HCT116 (cell line): ENCODE results near the gene BAZ1B. TPM values are rescaled to one million over a fixed set of nuclear protein-coding genes. Genes with fewer than 3 reads are reported as not detected.
"Not testable (repeated sequence)": the region's sequence is repeated elsewhere in the genome, so short reads cannot be mapped to it uniquely, and the experiment has no call there.

ENCODE experiments used
- ATAC-seq: fragments of 200-7000 bp; cut with Tn5 transposase; 2 replicates; pipeline ENCODE4 v1.9.1; 2020; ENCODE audit warnings: mild to moderate bottlenecking, moderate library complexity
- BruUV-seq: library from RNA; stranded (reverse); fragments of 400-500 nt; replicated peaks from 2 replicates; lab custom pipeline; 2021; lab: Mats Ljungman, UMichigan
- CTCF ChIA-PET: fragments of 300-600 bp; sonication (Branson Sonifier 250); formaldehyde crosslinking; loops from one replicate; lab custom pipeline; 2021; ENCODE audit warnings: antibody characterized with exemption; lab: Charles Lee
- POLR2A ChIA-PET: fragments of 300-600, 350-600 bp; sonication (Branson Sonifier 250); formaldehyde crosslinking; loops from one replicate; lab custom pipeline; 2021; ENCODE audit warnings: antibody characterized with exemption; lab: Charles Lee
- RAD21 ChIA-PET, 2 experiments: fragments of 300-600 bp; sonication (Branson Sonifier 250); formaldehyde crosslinking; loops; one replicate each; lab custom pipeline; 2023; ENCODE audit warnings: low total read pairs in 2 of 2; ENCODE audit not compliant: uncharacterized antibody in 2 of 2, unreplicated experiment in 2 of 2, low non-redundant PET in 1 of 2; lab: Charles Lee
- DNase-seq: peaks from one replicate; pipeline ENCODE4 v3.0.0-alpha.2; 2010; ENCODE audit warnings: low read depth, low spot score
- H2AFZ ChIP-seq: fragments of 200-600 bp; shearing (Covaris generic), sonication (generic); 2 replicates; pipeline ENCODE4 v1.6.1; 2017; ENCODE audit warnings: low read depth, mixed run types, mixed read lengths, antibody characterized with exemption, low read length; ENCODE audit not compliant: poor library complexity, severe bottlenecking
- H3K27ac ChIP-seq: 2 replicates; pipeline ENCODE4 v1.5.1; 2012; ENCODE audit warnings: low read depth, low read length
- H3K27me3 ChIP-seq: fragments of 200-600 bp; sonication (generic); 2 replicates; pipeline ENCODE4 v1.6.1; 2016; ENCODE audit warnings: mixed run types, low read length, mixed read lengths; ENCODE audit not compliant: insufficient read depth
- H3K36me3 ChIP-seq, 2 experiments: fragments of 200-500 bp in 1 of 2; fragments of 200-600 bp in 1 of 2; sonication (Bioruptor generic) in 1 of 2; sonication (generic) in 1 of 2; 2 replicates each; pipeline versions ENCODE4 v1.5.1 to v1.6.1; 2014 to 2016; ENCODE audit warnings: low read length in 2 of 2, inconsistent platforms in 1 of 2, mixed read lengths in 1 of 2, mixed run types in 1 of 2; ENCODE audit not compliant: insufficient read depth in 2 of 2, control insufficient read depth in 1 of 2
- H3K4me1 ChIP-seq, 2 experiments: fragments of 200-600 bp in 1 of 2; sonication (generic) in 1 of 2; 2 replicates each; pipeline versions ENCODE4 v1.5.1 to v1.6.1; 2012 to 2017; ENCODE audit warnings: low read length in 2 of 2, inconsistent platforms in 1 of 2, mild to moderate bottlenecking in 1 of 2, mixed read lengths in 1 of 2, mixed run types in 1 of 2, moderate library complexity in 1 of 2; ENCODE audit not compliant: insufficient read depth in 2 of 2, control insufficient read depth in 1 of 2
- H3K4me2 ChIP-seq: fragments of 200-600 bp; sonication (generic); 2 replicates; pipeline ENCODE4 v1.6.1; 2017; ENCODE audit warnings: mixed run types, low read length, mixed read lengths
- H3K4me3 ChIP-seq, 2 experiments: fragments of 200-600 bp in 1 of 2; sonication (generic) in 1 of 2; replicated peaks in 1 of 2; 2 replicates each; pipeline ENCODE4 v1.5.1; 2011 to 2016; ENCODE audit warnings: low read length in 2 of 2, control low read depth in 1 of 2, low read depth in 1 of 2, mild to moderate bottlenecking in 1 of 2, mixed read lengths in 1 of 2, mixed run types in 1 of 2
- H3K79me2 ChIP-seq: fragments of 200-600 bp; sonication (generic); 2 replicates; pipeline ENCODE4 v1.6.1; 2017; ENCODE audit warnings: mild to moderate bottlenecking, mixed run types, low read length, moderate library complexity, mixed read lengths; ENCODE audit not compliant: insufficient read depth
- H3K9ac ChIP-seq: fragments of 200-600 bp; sonication (generic); 2 replicates; pipeline ENCODE4 v1.6.1; 2016; ENCODE audit warnings: low read length, mixed read lengths
- H3K9me2 ChIP-seq: fragments of 200-600 bp; sonication (generic), shearing (Covaris generic); 2 replicates; pipeline ENCODE4 v1.6.1; 2017; ENCODE audit warnings: mixed run types, mild to moderate bottlenecking, moderate library complexity; ENCODE audit not compliant: insufficient read depth
- H3K9me3 ChIP-seq, 2 experiments: fragments of 200-500 bp in 1 of 2; fragments of 200-600 bp in 1 of 2; sonication (Bioruptor generic) in 1 of 2; sonication (generic) in 1 of 2; 2 replicates each; pipeline ENCODE4 v1.6.1; 2014 to 2017; ENCODE audit warnings: low read length in 2 of 2, mixed read lengths in 2 of 2, inconsistent platforms in 1 of 2, low read depth in 1 of 2, mild to moderate bottlenecking in 1 of 2, mixed run types in 1 of 2, moderate library complexity in 1 of 2; ENCODE audit not compliant: control insufficient read depth in 1 of 2, insufficient read depth in 1 of 2
- H4K20me1 ChIP-seq: fragments of 200-600 bp; sonication (generic), shearing (Covaris generic); 2 replicates; pipeline ENCODE4 v1.6.1; 2017; ENCODE audit warnings: mixed run types, mild to moderate bottlenecking, moderate library complexity; ENCODE audit not compliant: insufficient read depth
- ATF3 ChIP-seq: IDR thresholded peaks from 2 replicates; pipeline ENCODE4 v1.6.1; 2012
- EGR1 ChIP-seq: IDR thresholded peaks from 2 replicates; pipeline ENCODE4 v1.6.1; 2012; ENCODE audit warnings: low read depth
- EZH2phosphoT487 ChIP-seq: fragments of 200-600 bp; IDR thresholded peaks from 2 replicates; pipeline ENCODE4 v1.6.1; 2018; ENCODE audit warnings: antibody characterized with exemption, borderline replicate concordance
- MAX ChIP-seq: IDR thresholded peaks from 2 replicates; pipeline ENCODE4 v1.6.1; 2012
- POLR2AphosphoS5 ChIP-seq: IDR thresholded peaks from 2 replicates; pipeline ENCODE4 v1.6.1; 2011; ENCODE audit warnings: mild to moderate bottlenecking, low read depth, low read length, moderate library complexity
- SIN3A ChIP-seq: IDR thresholded peaks from 2 replicates; pipeline ENCODE4 v1.6.1; 2012; ENCODE audit warnings: low read depth
- TCF7L2 ChIP-seq: IDR thresholded peaks from 2 replicates; pipeline ENCODE4 v1.7.0; 2011; ENCODE audit warnings: borderline replicate concordance, inconsistent platforms; ENCODE audit not compliant: insufficient read depth, insufficient read length; ENCODE audit errors: extremely low read depth
- intact Hi-C: fragments of 100-400 bp; cut with micrococcal nuclease; formaldehyde crosslinking; loops from 2 replicates; pipeline ENCODE4 v1.10.0; 2022
- total RNA-seq: library from RNA; stranded (reverse); gene quantifications from one replicate; pipeline ENCODE4 v1.2.1, GENCODE V29; 2021; ENCODE audit not compliant: unreplicated experiment

BAZ1B gene
- total RNA-seq, 1 experiment from 2014 or later: 81.1 TPM

- H3K4me2 ChIP-seq: no peak overlapping the region
- H4K20me1 ChIP-seq: no peaks in the 10 kb centered on the region
- ChIA-PET POLR2A (no interaction called here), RAD21 (no interaction called here), CTCF (no interaction called here)
- H3K4me3 ChIP-seq: no peak overlapping the region
- ATAC-seq (no peak), DNase-seq (no peak)
- H3K36me3 ChIP-seq: peaks cover 30 to 33% of the 10 kb centered on the region in 2 experiments; a peak in 3 of 4 replicates
- no peak overlapping the region for H3K27ac ChIP-seq
- BruUV-seq: no TSS peak
- no peak overlapping the region for H3K9ac ChIP-seq
- TF ChIP-seq EGR1 (no peak), MAX (no peak), EZH2phosphoT487 (no peak), TCF7L2 (no peak), ATF3 (no peak), SIN3A (no peak), POLR2AphosphoS5 (no peak)
- H3K9me3 ChIP-seq: no peaks in the 10 kb centered on the region
- H3K27me3 ChIP-seq: no peaks in the 10 kb centered on the region
- H2AFZ ChIP-seq: no peak overlapping the region
- H3K79me2 ChIP-seq: peaks cover 49% of the 10 kb centered on the region
- H3K4me1 ChIP-seq: 0 out of 4 replicates have a peak, but pooled peaks cover 0 to 3% of the 10 kb centered on the region in 2 experiments
- intact Hi-C loops: no loop called here
- no peaks in the 10 kb centered on the region for H3K9me2 ChIP-seq
Observed at GRCh38 chr7:73541722-73542121, 19.6 kb upstream of the BAZ1B start.

- ATAC-seq (no peak), DNase-seq (no peak)
- BruUV-seq: no TSS peak
- no peaks in the 10 kb centered on the region for H3K4me1 ChIP-seq
- RAD21 ChIA-PET: no interaction called here
- CTCF ChIA-PET: no interaction called here
- no peaks in the 10 kb centered on the region for H3K9me3 ChIP-seq
- no peak overlapping the region for H3K4me3 ChIP-seq
- intact Hi-C loops: no loop called here
- peaks cover 31% of the 10 kb centered on the region for H3K79me2 ChIP-seq
- no peaks in the 10 kb centered on the region for H3K9me2 ChIP-seq
- H2AFZ ChIP-seq: no peak overlapping the region
- H3K4me2 ChIP-seq: no peak overlapping the region
- peaks cover 40 to 41% of the 10 kb centered on the region in 2 experiments; a peak in 3 of 4 replicates for H3K36me3 ChIP-seq
- H3K27ac ChIP-seq: no peak overlapping the region
- H3K27me3 ChIP-seq: no peaks in the 10 kb centered on the region
- POLR2A ChIA-PET: no interaction called here
- no peaks in the 10 kb centered on the region for H4K20me1 ChIP-seq
- no peak overlapping the region for H3K9ac ChIP-seq
- no peak for TF ChIP-seq POLR2AphosphoS5
- TF ChIP-seq, all 23 proteins: peak for 0
Observed at GRCh38 chr7:73539709-73540108, 17.6 kb upstream of the BAZ1B start.

GRCh38 chr7:73538510-73538909, 16.4 kb upstream of the BAZ1B start:
- POLR2A ChIA-PET, BruUV-seq: not testable (repeated sequence)
- H3K36me3 ChIP-seq: peaks cover 37 to 40% of the 10 kb centered on the region in 2 experiments; a peak in 3 of 4 replicates

More at GRCh38 chr7:73538510-73538909, 16.4 kb upstream of the BAZ1B start:
- H3K9ac ChIP-seq, intact Hi-C loops, H3K27me3 ChIP-seq, H3K9me3 ChIP-seq, H3K27ac ChIP-seq, H3K4me2 ChIP-seq, H3K4me3 ChIP-seq, ATAC-seq, H3K4me1 ChIP-seq, DNase-seq, RAD21 ChIA-PET, H2AFZ ChIP-seq, H3K9me2 ChIP-seq, CTCF ChIA-PET, H4K20me1 ChIP-seq: not testable (repeated sequence)
- peaks cover 20% of the 10 kb centered on the region; the same call in 1 of the 2 replicates for H3K79me2 ChIP-seq
